Panc1 (cell line): ENCODE data around the gene ZNRF3. TPM values are rescaled to one million over a fixed set of nuclear protein-coding genes. Genes with fewer than 3 reads are reported as not detected.

Source experiments
- ATAC-seq: fragments of 200-7000 bp; cut with Tn5 transposase; 2 replicates; pipeline ENCODE4 v1.9.1; 2020; ENCODE audit warnings: mild to moderate bottlenecking, moderate library complexity
- BruUV-seq: library from RNA; stranded (reverse); fragments of 400-500 nt; replicated peaks from 2 replicates; lab custom pipeline; 2021; lab: Mats Ljungman, UMichigan
- CTCF ChIA-PET: fragments of 300-600 bp; sonication (Branson Sonifier 250); formaldehyde crosslinking; loops from one replicate; lab custom pipeline; 2022; ENCODE audit warnings: antibody characterized with exemption; lab: Charles Lee
- POLR2A ChIA-PET: fragments of 300-600 bp; sonication (Branson Sonifier 250); formaldehyde crosslinking; loops from one replicate; lab custom pipeline; 2022; ENCODE audit warnings: antibody characterized with exemption; lab: Charles Lee
- DNase-seq: peaks from one replicate; pipeline ENCODE4 v3.0.0-alpha.2; 2010; ENCODE audit warnings: low read depth, low spot score
- H3K27ac ChIP-seq: 2 replicates; pipeline ENCODE4 v1.5.1; 2011; ENCODE audit warnings: mild to moderate bottlenecking, low read length, inconsistent platforms
- H3K27me3 ChIP-seq: fragments of 200-500 bp; sonication (Bioruptor generic); 2 replicates; pipeline ENCODE4 v1.6.0; 2014; ENCODE audit warnings: low read length, inconsistent platforms; ENCODE audit not compliant: control insufficient read depth, insufficient read depth
- H3K36me3 ChIP-seq: fragments of 200-500 bp; sonication (Bioruptor generic); 2 replicates; pipeline ENCODE4 v1.5.1; 2014; ENCODE audit warnings: inconsistent platforms, mild to moderate bottlenecking, low read length, moderate library complexity; ENCODE audit not compliant: control insufficient read depth, insufficient read depth
- H3K4me1 ChIP-seq: 2 replicates; pipeline ENCODE4 v1.5.1; 2011; ENCODE audit warnings: inconsistent platforms, mild to moderate bottlenecking, low read length, moderate library complexity; ENCODE audit not compliant: control insufficient read depth, insufficient read depth
- H3K4me3 ChIP-seq, 2 experiments: 2 replicates each; pipeline ENCODE4 v1.5.1; 2011 to 2012; ENCODE audit warnings: low read depth in 2 of 2, low read length in 2 of 2, mild to moderate bottlenecking in 2 of 2, inconsistent platforms in 1 of 2, moderate library complexity in 1 of 2
- H3K9me3 ChIP-seq: fragments of 200-500 bp; sonication (Bioruptor generic); 2 replicates; pipeline ENCODE4 v1.5.1; 2014; ENCODE audit warnings: low read depth, mild to moderate bottlenecking, inconsistent platforms, low read length, moderate library complexity; ENCODE audit not compliant: control insufficient read depth, insufficient read depth
- POLR2AphosphoS5 ChIP-seq: IDR thresholded peaks from 2 replicates; pipeline ENCODE4 v1.6.1; 2012; ENCODE audit warnings: mild to moderate bottlenecking, low read depth, low read length, moderate library complexity
- SIN3A ChIP-seq: IDR thresholded peaks from 2 replicates; pipeline ENCODE4 v1.6.1; 2012; ENCODE audit warnings: low read depth, mild to moderate bottlenecking, low read length, moderate library complexity, borderline replicate concordance; ENCODE audit not compliant: insufficient read depth
- TCF7L2 ChIP-seq: IDR thresholded peaks from 2 replicates; pipeline ENCODE4 v1.6.1; 2011; ENCODE audit warnings: mild to moderate bottlenecking, low read depth, low read length, inconsistent platforms
- in situ Hi-C: cut with HindIII; loops from 2 replicates; pipeline ENCODE4 v1.10.0; 2016; ENCODE audit warnings: low sequenced_read_pairs, low pct_unique_long_range_greater_than_20kb
- intact Hi-C: fragments of 100-400 bp; cut with micrococcal nuclease; formaldehyde crosslinking; loops from one replicate; pipeline ENCODE4 v1.10.0; 2022; ENCODE audit not compliant: unreplicated experiment
- total RNA-seq: library from RNA; stranded (reverse); gene quantifications from one replicate; pipeline ENCODE4 v1.2.1, GENCODE V29; 2021; ENCODE audit not compliant: unreplicated experiment
- TF ChIP-seq, protein P1 (sequence below): fragments of 450-650 bp; IDR thresholded peaks from 2 replicates; pipeline ENCODE4 v1.5.1; 2017; ENCODE audit warnings: mild to moderate bottlenecking
- TF ChIP-seq, protein P2 (sequence below), 2 experiments: IDR thresholded peaks; 2 replicates each; pipeline ENCODE4 v1.6.1; 2011 to 2012; ENCODE audit warnings: low read depth in 2 of 2, control low read depth in 1 of 2, low read length in 1 of 2, mild to moderate bottlenecking in 1 of 2, moderate library complexity in 1 of 2; ENCODE audit not compliant: insufficient read depth in 1 of 2

The ZNRF3 gene
- total RNA-seq, 1 experiment from 2014 or later = 7.3 TPM

DNA sequence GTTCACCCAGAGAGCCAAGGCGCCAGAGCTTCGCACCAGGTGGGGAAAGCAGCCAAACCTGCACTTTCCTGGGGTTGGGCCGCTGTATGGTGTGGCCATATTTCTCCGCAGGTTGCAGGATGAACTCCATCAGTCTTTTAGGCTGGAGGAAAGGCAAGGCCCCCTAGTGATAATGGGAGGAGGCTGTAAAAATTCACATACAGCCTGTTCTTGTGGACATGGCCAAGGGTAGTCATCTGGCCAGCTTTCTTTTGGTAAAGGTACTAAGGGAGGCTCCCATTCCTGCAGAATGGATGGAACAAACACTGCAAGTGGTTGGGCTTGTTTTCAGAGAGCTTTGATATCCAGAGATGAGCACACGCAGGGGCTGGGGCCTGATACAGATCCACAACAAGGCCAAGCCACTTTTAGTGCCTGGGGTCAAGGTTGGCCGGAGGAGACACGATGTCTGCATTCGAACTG lies 148.7 kb downstream of the ZNRF3 start:
- Histone ChIP-seq H3K27me3 (no peaks in the 10 kb centered on the region), H3K4me1 (peaks cover 21% of the 10 kb centered on the region), H3K9me3 (no peaks in the 10 kb centered on the region), H3K27ac (no peak overlapping the region), H3K36me3 (no peaks in the 10 kb centered on the region), H3K4me3 (no peak overlapping the region; a peak in 1 of 4 replicates)
- DNase-seq (no peak), ATAC-seq (no peak)
- CTCF ChIA-PET = interaction anchor here (0.6 kb wide), 1 partner anchor 162 kb away, joined by 4 read pairs; no protein-coding TSS in a partner anchor
- POLR2A ChIA-PET = no interaction called here
- in situ Hi-C loops = no loop called here
- intact Hi-C loops = no loop called here
- no TSS peak for BruUV-seq
- no peak for TF ChIP-seq SIN3A
- TF ChIP-seq, protein P1, sequence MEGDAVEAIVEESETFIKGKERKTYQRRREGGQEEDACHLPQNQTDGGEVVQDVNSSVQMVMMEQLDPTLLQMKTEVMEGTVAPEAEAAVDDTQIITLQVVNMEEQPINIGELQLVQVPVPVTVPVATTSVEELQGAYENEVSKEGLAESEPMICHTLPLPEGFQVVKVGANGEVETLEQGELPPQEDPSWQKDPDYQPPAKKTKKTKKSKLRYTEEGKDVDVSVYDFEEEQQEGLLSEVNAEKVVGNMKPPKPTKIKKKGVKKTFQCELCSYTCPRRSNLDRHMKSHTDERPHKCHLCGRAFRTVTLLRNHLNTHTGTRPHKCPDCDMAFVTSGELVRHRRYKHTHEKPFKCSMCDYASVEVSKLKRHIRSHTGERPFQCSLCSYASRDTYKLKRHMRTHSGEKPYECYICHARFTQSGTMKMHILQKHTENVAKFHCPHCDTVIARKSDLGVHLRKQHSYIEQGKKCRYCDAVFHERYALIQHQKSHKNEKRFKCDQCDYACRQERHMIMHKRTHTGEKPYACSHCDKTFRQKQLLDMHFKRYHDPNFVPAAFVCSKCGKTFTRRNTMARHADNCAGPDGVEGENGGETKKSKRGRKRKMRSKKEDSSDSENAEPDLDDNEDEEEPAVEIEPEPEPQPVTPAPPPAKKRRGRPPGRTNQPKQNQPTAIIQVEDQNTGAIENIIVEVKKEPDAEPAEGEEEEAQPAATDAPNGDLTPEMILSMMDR = no peak
- TF ChIP-seq, protein P2, sequence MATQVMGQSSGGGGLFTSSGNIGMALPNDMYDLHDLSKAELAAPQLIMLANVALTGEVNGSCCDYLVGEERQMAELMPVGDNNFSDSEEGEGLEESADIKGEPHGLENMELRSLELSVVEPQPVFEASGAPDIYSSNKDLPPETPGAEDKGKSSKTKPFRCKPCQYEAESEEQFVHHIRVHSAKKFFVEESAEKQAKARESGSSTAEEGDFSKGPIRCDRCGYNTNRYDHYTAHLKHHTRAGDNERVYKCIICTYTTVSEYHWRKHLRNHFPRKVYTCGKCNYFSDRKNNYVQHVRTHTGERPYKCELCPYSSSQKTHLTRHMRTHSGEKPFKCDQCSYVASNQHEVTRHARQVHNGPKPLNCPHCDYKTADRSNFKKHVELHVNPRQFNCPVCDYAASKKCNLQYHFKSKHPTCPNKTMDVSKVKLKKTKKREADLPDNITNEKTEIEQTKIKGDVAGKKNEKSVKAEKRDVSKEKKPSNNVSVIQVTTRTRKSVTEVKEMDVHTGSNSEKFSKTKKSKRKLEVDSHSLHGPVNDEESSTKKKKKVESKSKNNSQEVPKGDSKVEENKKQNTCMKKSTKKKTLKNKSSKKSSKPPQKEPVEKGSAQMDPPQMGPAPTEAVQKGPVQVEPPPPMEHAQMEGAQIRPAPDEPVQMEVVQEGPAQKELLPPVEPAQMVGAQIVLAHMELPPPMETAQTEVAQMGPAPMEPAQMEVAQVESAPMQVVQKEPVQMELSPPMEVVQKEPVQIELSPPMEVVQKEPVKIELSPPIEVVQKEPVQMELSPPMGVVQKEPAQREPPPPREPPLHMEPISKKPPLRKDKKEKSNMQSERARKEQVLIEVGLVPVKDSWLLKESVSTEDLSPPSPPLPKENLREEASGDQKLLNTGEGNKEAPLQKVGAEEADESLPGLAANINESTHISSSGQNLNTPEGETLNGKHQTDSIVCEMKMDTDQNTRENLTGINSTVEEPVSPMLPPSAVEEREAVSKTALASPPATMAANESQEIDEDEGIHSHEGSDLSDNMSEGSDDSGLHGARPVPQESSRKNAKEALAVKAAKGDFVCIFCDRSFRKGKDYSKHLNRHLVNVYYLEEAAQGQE (IDR thresholded peaks at IDR 0.05; ENCODE audit: insufficient read depth in 1 of 2, low read depth in 2 of 2, low read length in 1 of 2) = no peak
- no peak for TF ChIP-seq TCF7L2
- TF ChIP-seq POLR2AphosphoS5 = no peak

DNA sequence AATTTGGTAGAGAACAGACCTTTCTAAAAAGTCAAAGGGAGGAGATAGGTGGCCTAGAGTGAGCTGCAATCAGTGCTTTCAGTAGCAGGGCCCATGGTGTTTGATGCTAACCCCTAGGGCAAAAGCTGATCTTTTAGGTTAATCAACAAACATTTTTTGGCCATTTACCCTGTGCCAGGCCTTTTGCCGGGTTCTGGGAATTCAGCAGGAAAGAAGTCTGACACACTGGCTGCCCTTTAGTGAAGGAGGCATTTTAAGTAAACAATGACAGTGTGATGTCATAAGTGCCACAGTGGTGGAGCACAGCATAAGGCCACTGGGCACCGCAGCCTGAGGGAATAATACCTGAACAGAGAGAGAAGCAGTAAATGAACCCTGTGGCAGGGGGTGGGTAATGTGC lies 149.2 kb downstream of the ZNRF3 start:
- no peak for ATAC-seq
- no peak for DNase-seq
- peaks cover 21% of the 10 kb centered on the region for H3K4me1 ChIP-seq
- H3K4me3 ChIP-seq = no peak overlapping the region
- CTCF ChIA-PET = no interaction called here
- TF ChIP-seq, protein P1 = no peak
- TF ChIP-seq POLR2AphosphoS5 (no peak), TCF7L2 (no peak), SIN3A (no peak)
- TF ChIP-seq, protein P2 (IDR thresholded peaks at IDR 0.05; ENCODE audit: insufficient read depth in 1 of 2, low read depth in 2 of 2, low read length in 1 of 2) = no peak
- H3K9me3 ChIP-seq = no peaks in the 10 kb centered on the region
- no peak overlapping the region for H3K27ac ChIP-seq
- POLR2A ChIA-PET = no interaction called here
- BruUV-seq = no TSS peak
- H3K27me3 ChIP-seq = no peaks in the 10 kb centered on the region
- H3K36me3 ChIP-seq = no peaks in the 10 kb centered on the region
- intact Hi-C loops (no loop called here), in situ Hi-C loops (no loop called here)
